ENCODE data around the gene RASAL2. TPM values are rescaled to one million over a fixed set of nuclear protein-coding genes. Genes with fewer than 3 reads are reported as not detected.
A peak's percentile ranks its signal among the peaks of the same experiment; 100 is the strongest.

RASAL2 gene
- total and polyA plus RNA-seq, 9 of the 15 experiments (the other 6 are each of a cell fraction or from before 2014, with no cell fraction given), result 0.13 to 1.0 (median 0.62) TPM

GRCh38 chr1:178308438-178308837 is 214.5 kb downstream of the RASAL2 start:
- CTCF ChIA-PET (ENCODE audit: low intra/inter-chr PET ratio), result no interaction called here
- no TSS peak for BruUV-seq (replicated peaks)

DNA sequence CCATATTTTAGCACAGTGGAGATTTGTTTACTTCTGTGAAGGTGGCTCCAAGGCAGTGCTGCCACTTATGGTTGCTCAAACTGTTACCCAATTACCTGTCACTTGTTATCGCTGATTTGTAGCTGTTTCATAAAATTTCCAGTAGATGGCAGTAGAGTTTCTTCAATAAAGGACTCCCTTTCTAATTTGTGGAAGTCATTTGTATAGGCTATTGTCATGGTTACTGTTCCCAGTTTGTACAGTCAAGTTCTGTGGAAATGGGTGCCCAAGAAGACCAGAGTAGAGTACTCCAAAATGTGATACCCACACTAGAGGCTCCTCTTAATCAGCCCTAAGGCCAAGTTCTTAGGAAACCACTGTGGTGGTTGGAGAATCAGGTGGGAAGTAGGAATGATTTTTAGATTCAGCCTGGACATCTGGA is 216.8 kb downstream of the RASAL2 start:
- Histone ChIP-seq H3K9ac (ENCODE audit: insufficient read depth in 1 of 2, low read depth in 2 of 2, low read length in 2 of 2) (no peak overlapping the region), H3K36me3 (ENCODE audit: control insufficient read depth, insufficient read depth, low read length) (no peaks in the 10 kb centered on the region), H2AFZ (ENCODE audit: low read depth, low read length) (no peak overlapping the region), H3K4me1 (replicated peaks in 1 of 2; ENCODE audit: control insufficient read depth in 2 of 2, insufficient read depth in 2 of 2, low read length in 2 of 2) (no peaks in the 10 kb centered on the region), H3K27me3 (ENCODE audit: control insufficient read depth in 2 of 2, insufficient read depth in 2 of 2, low read length in 2 of 2) (no peaks in the 10 kb centered on the region), H3K4me3 (no peak overlapping the region), H3K4me2 (ENCODE audit: insufficient read depth, low read length) (no peak overlapping the region), H3K27ac (ENCODE audit: extremely low read depth, low read depth, low read length) (no peak overlapping the region), H4K20me1 (replicated peaks; ENCODE audit: control insufficient read depth, insufficient read depth, low read length) (no peaks in the 10 kb centered on the region; the same call in 1 of the 2 replicates), H3K79me2 (ENCODE audit: control insufficient read depth, insufficient read depth, low read length) (no peaks in the 10 kb centered on the region), H3K9me1 (ENCODE audit: control insufficient read depth, insufficient read depth, low read length) (no peaks in the 10 kb centered on the region), H3K9me3 (replicated peaks; ENCODE audit: control insufficient read depth, insufficient read depth, low read depth, low read length) (no peaks in the 10 kb centered on the region)
- intact Hi-C loops (cut with micrococcal nuclease) (loop anchor here (2.0 to 5.0 kb wide), 3 partner anchors 190 to 442 kb away; no protein-coding TSS in a partner anchor), in situ Hi-C loops (cut with MboI) (loop anchor here (5.0 kb wide), 1 partner anchor 202 kb away; the partner anchor contains the start of gene TEX35)
- FAIRE-seq (peak; percentile 95), DNase-seq (ENCODE audit: extremely low read depth in 1 of 4, low spot score in 3 of 4) (peak; percentile 52 to 58 (median 54)), ATAC-seq (peak; percentile 85)
- ChIA-PET POLR2A (interaction anchor here (0.6 to 1.2 kb wide), 2 partner anchors 10 to 308 kb away, joined by 3 to 4 read pairs; no protein-coding TSS in a partner anchor), CTCF (ENCODE audit: low intra/inter-chr PET ratio) (interaction anchor here (1.0 to 1.5 kb wide), 4 partner anchors 11 to 222 kb away, joined by 3 to 5 read pairs (median 4); no protein-coding TSS in a partner anchor)
- WGBS (ENCODE audit: insufficient coverage, low coverage, missing lambda C conversion rate), result 0% methylated on average over 1 of the region's 1 CpG
- no TSS peak for BruUV-seq (replicated peaks)
- TF ChIP-seq CREB1 (IDR thresholded peaks at IDR 0.05), result no peak
- TF ChIP-seq CREB1 (CRISPR knock-in tag; IDR thresholded peaks at IDR 0.05), result no peak
- TF ChIP-seq XRCC5 (IDR thresholded peaks at IDR 0.05; ENCODE audit: low read depth, low read length), result no peak
- TF ChIP-seq STAT5B (CRISPR knock-in tag; IDR thresholded peaks at IDR 0.05), result no peak
- TF ChIP-seq IRF2 (CRISPR knock-in tag; IDR thresholded peaks at IDR 0.05), result no peak
- TF ChIP-seq, protein P1, sequence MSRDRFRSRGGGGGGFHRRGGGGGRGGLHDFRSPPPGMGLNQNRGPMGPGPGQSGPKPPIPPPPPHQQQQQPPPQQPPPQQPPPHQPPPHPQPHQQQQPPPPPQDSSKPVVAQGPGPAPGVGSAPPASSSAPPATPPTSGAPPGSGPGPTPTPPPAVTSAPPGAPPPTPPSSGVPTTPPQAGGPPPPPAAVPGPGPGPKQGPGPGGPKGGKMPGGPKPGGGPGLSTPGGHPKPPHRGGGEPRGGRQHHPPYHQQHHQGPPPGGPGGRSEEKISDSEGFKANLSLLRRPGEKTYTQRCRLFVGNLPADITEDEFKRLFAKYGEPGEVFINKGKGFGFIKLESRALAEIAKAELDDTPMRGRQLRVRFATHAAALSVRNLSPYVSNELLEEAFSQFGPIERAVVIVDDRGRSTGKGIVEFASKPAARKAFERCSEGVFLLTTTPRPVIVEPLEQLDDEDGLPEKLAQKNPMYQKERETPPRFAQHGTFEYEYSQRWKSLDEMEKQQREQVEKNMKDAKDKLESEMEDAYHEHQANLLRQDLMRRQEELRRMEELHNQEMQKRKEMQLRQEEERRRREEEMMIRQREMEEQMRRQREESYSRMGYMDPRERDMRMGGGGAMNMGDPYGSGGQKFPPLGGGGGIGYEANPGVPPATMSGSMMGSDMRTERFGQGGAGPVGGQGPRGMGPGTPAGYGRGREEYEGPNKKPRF (IDR thresholded peaks at IDR 0.05; ENCODE audit: low read depth, low read length), result no peak
- TF ChIP-seq ZNF354B (CRISPR knock-in tag; IDR thresholded peaks at IDR 0.05), result no peak
- TF ChIP-seq SIRT6 (IDR thresholded peaks at IDR 0.05; ENCODE audit: low read depth, low read length), result no peak
- TF ChIP-seq, protein P2, sequence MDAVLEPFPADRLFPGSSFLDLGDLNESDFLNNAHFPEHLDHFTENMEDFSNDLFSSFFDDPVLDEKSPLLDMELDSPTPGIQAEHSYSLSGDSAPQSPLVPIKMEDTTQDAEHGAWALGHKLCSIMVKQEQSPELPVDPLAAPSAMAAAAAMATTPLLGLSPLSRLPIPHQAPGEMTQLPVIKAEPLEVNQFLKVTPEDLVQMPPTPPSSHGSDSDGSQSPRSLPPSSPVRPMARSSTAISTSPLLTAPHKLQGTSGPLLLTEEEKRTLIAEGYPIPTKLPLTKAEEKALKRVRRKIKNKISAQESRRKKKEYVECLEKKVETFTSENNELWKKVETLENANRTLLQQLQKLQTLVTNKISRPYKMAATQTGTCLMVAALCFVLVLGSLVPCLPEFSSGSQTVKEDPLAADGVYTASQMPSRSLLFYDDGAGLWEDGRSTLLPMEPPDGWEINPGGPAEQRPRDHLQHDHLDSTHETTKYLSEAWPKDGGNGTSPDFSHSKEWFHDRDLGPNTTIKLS (IDR thresholded peaks at IDR 0.05; ENCODE audit: borderline replicate concordance, low read depth), result no peak
- TF ChIP-seq MCM5 (IDR thresholded peaks at IDR 0.05; ENCODE audit: low read depth), result no peak
- no peak for TF ChIP-seq BACH1 (tag; IDR thresholded peaks at IDR 0.05)

More at GRCh38 chr1:178308438-178308837, 214.5 kb downstream of the RASAL2 start:
- Histone ChIP-seq H4K20me1 (replicated peaks; ENCODE audit: control insufficient read depth, insufficient read depth, low read length) (no peaks in the 10 kb centered on the region; the same call in 1 of the 2 replicates), H3K4me2 (ENCODE audit: insufficient read depth, low read length) (no peak overlapping the region), H3K79me2 (ENCODE audit: control insufficient read depth, insufficient read depth, low read length) (no peaks in the 10 kb centered on the region), H3K27ac (ENCODE audit: extremely low read depth, low read depth, low read length) (no peak overlapping the region), H3K36me3 (ENCODE audit: control insufficient read depth, insufficient read depth, low read length) (no peaks in the 10 kb centered on the region), H3K9ac (ENCODE audit: insufficient read depth in 1 of 2, low read depth in 2 of 2, low read length in 2 of 2) (no peak overlapping the region), H2AFZ (ENCODE audit: low read depth, low read length) (no peak overlapping the region), H3K9me1 (ENCODE audit: control insufficient read depth, insufficient read depth, low read length) (no peaks in the 10 kb centered on the region), H3K9me3 (replicated peaks; ENCODE audit: control insufficient read depth, insufficient read depth, low read depth, low read length) (no peaks in the 10 kb centered on the region), H3K4me1 (replicated peaks in 1 of 2; ENCODE audit: control insufficient read depth in 2 of 2, insufficient read depth in 2 of 2, low read length in 2 of 2) (no peaks in the 10 kb centered on the region), H3K27me3 (ENCODE audit: control insufficient read depth in 2 of 2, insufficient read depth in 2 of 2, low read length in 2 of 2) (no peaks in the 10 kb centered on the region), H3K4me3 (no peak overlapping the region)
- POLR2A ChIA-PET, result no interaction called here
- FAIRE-seq, result no peak
- no peak for ATAC-seq
- DNase-seq (ENCODE audit: extremely low read depth in 1 of 4, low spot score in 3 of 4), result no peak
- TF ChIP-seq SAFB2 (IDR thresholded peaks at IDR 0.05; ENCODE audit: borderline replicate concordance, low read depth, low read length, severe bottlenecking), result no peak
- TF ChIP-seq DNMT1 (IDR thresholded peaks at IDR 0.05), result no peak
- no peak for TF ChIP-seq ETV5 (CRISPR knock-in tag; IDR thresholded peaks at IDR 0.05; ENCODE audit: low read depth)
- TF ChIP-seq NCOA4 (IDR thresholded peaks at IDR 0.05; ENCODE audit: partially characterized antibody), result no peak
- no peak for TF ChIP-seq RHOXF2B (CRISPR knock-in tag; conservative IDR thresholded peaks at IDR 0.05)
- TF ChIP-seq U2AF1 (optimal IDR thresholded peaks at IDR 0.05; ENCODE audit: low read depth, low read length), result no peak
- in situ Hi-C loops (cut with MboI) (no loop called here), intact Hi-C loops (cut with micrococcal nuclease) (loop anchor here (10.0 kb wide), 2 partner anchors 696 to 1414 kb away; no protein-coding TSS in a partner anchor)

Measured in K562 (cell line).